ENCODE results near the gene FLOT1. TPM values are rescaled to one million over a fixed set of nuclear protein-coding genes. Genes with fewer than 3 reads are reported as not detected.

The FLOT1 gene
- total and polyA plus RNA-seq, 2 of the 13 experiments (the other 11 are each of a cell fraction or from before 2014, with no cell fraction given) = 82.3 to 130 TPM

DNA sequence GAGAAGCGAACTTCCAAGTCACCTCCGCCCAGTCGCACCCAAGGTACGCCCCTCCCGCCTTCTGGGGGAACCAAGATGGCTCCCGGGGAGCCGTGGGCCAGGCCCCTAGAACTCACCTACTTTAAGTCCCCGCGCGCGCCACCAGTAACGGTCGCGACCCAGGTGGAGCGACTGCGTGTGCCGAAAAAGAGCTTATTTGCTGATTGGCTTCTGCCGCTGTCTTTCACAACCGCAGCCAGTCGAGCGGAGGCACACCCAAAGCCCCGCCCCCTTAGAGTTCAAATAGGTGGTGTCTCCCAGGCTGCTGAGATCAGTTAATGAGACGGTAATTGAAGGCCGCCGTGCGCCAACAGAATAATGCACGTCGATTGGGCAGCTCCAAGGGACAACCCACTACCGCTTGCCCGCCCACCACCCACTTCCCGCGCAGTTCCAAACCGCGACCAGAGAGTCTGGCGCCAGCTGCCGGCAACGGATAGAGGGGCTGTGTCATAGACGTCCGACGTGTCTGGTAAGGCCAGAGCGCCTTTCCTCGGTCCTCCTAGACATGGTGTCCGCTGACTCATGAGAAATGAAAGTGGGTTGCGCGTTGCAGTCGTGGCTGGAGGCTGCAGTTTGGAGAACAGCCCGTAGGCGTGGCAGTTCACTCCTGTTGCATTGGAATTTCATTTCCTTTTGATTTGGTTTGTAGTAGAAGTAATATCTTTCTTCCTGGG, 25.2 kb downstream of the FLOT1 start, which contains the start of gene MDC1 (continued):
- TF ChIP-seq, protein P1, sequence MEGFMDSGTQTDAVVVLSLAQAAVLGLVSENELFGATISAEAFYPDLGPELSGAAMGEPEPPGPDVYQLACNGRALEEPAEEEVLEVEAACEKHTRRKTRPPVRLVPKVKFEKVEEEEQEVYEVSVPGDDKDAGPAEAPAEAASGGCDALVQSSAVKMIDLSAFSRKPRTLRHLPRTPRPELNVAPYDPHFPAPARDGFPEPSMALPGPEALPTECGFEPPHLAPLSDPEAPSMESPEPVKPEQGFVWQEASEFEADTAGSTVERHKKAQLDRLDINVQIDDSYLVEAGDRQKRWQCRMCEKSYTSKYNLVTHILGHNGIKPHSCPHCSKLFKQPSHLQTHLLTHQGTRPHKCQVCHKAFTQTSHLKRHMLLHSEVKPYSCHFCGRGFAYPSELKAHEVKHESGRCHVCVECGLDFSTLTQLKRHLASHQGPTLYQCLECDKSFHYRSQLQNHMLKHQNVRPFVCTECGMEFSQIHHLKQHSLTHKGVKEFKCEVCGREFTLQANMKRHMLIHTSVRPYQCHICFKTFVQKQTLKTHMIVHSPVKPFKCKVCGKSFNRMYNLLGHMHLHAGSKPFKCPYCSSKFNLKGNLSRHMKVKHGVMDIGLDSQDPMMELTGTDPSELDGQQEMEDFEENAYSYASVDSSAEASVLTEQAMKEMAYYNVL (CRISPR knock-in tag; IDR thresholded peaks at IDR 0.05; ENCODE audit: borderline replicate concordance) = peak; percentile 72
- TF ChIP-seq ATM (IDR thresholded peaks at IDR 0.05; ENCODE audit: borderline replicate concordance) = no peak
- TF ChIP-seq ZNF230 (CRISPR knock-in tag; IDR thresholded peaks at IDR 0.05) = peak; percentile 91
- TF ChIP-seq ISL2 (CRISPR knock-in tag; IDR thresholded peaks at IDR 0.05) = peak; percentile 77
- no peak; the same call in 1 of the 2 replicates for TF ChIP-seq ZNF543 (CRISPR knock-in tag; IDR thresholded peaks at IDR 0.05)
- TF ChIP-seq KAT2B (IDR thresholded peaks at IDR 0.05; ENCODE audit: borderline replicate concordance, low read depth, low read length) = peak; percentile 23; the same call in 1 of the 2 replicates
- no peak for TF ChIP-seq SCMH1 (CRISPR knock-in tag; IDR thresholded peaks at IDR 0.05; ENCODE audit: borderline replicate concordance)
- no peak for TF ChIP-seq ZNF296 (CRISPR knock-in tag; conservative IDR thresholded peaks at IDR 0.05)
- peak; percentile 71; the same call in 1 of the 2 replicates for TF ChIP-seq GLI4 (CRISPR knock-in tag; IDR thresholded peaks at IDR 0.05; ENCODE audit: borderline replicate concordance)
- TF ChIP-seq, protein P2, sequence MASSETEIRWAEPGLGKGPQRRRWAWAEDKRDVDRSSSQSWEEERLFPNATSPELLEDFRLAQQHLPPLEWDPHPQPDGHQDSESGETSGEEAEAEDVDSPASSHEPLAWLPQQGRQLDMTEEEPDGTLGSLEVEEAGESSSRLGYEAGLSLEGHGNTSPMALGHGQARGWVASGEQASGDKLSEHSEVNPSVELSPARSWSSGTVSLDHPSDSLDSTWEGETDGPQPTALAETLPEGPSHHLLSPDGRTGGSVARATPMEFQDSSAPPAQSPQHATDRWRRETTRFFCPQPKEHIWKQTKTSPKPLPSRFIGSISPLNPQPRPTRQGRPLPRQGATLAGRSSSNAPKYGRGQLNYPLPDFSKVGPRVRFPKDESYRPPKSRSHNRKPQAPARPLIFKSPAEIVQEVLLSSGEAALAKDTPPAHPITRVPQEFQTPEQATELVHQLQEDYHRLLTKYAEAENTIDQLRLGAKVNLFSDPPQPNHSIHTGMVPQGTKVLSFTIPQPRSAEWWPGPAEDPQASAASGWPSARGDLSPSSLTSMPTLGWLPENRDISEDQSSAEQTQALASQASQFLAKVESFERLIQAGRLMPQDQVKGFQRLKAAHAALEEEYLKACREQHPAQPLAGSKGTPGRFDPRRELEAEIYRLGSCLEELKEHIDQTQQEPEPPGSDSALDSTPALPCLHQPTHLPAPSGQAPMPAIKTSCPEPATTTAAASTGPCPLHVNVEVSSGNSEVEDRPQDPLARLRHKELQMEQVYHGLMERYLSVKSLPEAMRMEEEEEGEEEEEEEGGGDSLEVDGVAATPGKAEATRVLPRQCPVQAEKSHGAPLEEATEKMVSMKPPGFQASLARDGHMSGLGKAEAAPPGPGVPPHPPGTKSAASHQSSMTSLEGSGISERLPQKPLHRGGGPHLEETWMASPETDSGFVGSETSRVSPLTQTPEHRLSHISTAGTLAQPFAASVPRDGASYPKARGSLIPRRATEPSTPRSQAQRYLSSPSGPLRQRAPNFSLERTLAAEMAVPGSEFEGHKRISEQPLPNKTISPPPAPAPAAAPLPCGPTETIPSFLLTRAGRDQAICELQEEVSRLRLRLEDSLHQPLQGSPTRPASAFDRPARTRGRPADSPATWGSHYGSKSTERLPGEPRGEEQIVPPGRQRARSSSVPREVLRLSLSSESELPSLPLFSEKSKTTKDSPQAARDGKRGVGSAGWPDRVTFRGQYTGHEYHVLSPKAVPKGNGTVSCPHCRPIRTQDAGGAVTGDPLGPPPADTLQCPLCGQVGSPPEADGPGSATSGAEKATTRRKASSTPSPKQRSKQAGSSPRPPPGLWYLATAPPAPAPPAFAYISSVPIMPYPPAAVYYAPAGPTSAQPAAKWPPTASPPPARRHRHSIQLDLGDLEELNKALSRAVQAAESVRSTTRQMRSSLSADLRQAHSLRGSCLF (CRISPR knock-in tag; IDR thresholded peaks at IDR 0.05; ENCODE audit: borderline replicate concordance) = no peak
- TF ChIP-seq, protein P3, sequence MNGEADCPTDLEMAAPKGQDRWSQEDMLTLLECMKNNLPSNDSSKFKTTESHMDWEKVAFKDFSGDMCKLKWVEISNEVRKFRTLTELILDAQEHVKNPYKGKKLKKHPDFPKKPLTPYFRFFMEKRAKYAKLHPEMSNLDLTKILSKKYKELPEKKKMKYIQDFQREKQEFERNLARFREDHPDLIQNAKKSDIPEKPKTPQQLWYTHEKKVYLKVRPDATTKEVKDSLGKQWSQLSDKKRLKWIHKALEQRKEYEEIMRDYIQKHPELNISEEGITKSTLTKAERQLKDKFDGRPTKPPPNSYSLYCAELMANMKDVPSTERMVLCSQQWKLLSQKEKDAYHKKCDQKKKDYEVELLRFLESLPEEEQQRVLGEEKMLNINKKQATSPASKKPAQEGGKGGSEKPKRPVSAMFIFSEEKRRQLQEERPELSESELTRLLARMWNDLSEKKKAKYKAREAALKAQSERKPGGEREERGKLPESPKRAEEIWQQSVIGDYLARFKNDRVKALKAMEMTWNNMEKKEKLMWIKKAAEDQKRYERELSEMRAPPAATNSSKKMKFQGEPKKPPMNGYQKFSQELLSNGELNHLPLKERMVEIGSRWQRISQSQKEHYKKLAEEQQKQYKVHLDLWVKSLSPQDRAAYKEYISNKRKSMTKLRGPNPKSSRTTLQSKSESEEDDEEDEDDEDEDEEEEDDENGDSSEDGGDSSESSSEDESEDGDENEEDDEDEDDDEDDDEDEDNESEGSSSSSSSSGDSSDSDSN (CRISPR knock-in tag; IDR thresholded peaks at IDR 0.05) = peak; percentile 80
- TF ChIP-seq, protein P4, sequence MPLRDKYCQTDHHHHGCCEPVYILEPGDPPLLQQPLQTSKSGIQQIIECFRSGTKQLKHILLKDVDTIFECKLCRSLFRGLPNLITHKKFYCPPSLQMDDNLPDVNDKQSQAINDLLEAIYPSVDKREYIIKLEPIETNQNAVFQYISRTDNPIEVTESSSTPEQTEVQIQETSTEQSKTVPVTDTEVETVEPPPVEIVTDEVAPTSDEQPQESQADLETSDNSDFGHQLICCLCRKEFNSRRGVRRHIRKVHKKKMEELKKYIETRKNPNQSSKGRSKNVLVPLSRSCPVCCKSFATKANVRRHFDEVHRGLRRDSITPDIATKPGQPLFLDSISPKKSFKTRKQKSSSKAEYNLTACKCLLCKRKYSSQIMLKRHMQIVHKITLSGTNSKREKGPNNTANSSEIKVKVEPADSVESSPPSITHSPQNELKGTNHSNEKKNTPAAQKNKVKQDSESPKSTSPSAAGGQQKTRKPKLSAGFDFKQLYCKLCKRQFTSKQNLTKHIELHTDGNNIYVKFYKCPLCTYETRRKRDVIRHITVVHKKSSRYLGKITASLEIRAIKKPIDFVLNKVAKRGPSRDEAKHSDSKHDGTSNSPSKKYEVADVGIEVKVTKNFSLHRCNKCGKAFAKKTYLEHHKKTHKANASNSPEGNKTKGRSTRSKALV (CRISPR knock-in tag; IDR thresholded peaks at IDR 0.05) = peak; percentile 43; the same call in 1 of the 2 replicates
- TF ChIP-seq ZNF251 (CRISPR knock-in tag; IDR thresholded peaks at IDR 0.05) = peak; percentile 83; the same call in 1 of the 2 replicates
- no peak; the same call in 1 of the 2 replicates for TF ChIP-seq ZFYVE20 (CRISPR knock-in tag; IDR thresholded peaks at IDR 0.05; ENCODE audit: borderline replicate concordance, low read depth)
- peak; percentile 86 for TF ChIP-seq HNRNPLL (IDR thresholded peaks at IDR 0.05; ENCODE audit: low read depth, low read length, poor library complexity, severe bottlenecking)
- no peak for TF ChIP-seq HMGA1 (CRISPR knock-in tag; conservative IDR thresholded peaks at IDR 0.05)
